WTC11 (cell line): Measurements from ENCODE around the gene TIMMDC1. TPM values are rescaled to one million over a fixed set of nuclear protein-coding genes. Genes with fewer than 3 reads are reported as not detected.

Experiments used
- ATAC-seq: fragments of 200-7000 bp; cut with Tn5 transposase; 2 replicates; pipeline ENCODE4 v1.10.0; 2021; ENCODE audit warnings: mild to moderate bottlenecking, moderate library complexity
- CTCF ChIA-PET: fragments of 300-600 bp; sonication (Branson Sonifier 250); formaldehyde crosslinking; loops from one replicate; lab custom pipeline; 2021; ENCODE audit warnings: antibody characterized with exemption; lab: Charles Lee
- POLR2A ChIA-PET: fragments of 350-600 bp; sonication (Branson Sonifier 250); formaldehyde crosslinking; loops from one replicate; lab custom pipeline; 2021; ENCODE audit warnings: antibody characterized with exemption; lab: Charles Lee
- DNase-seq: peaks from one replicate; pipeline ENCODE4 v3.0.0; 2021; ENCODE audit warnings: low spot score
- H3K27ac Mint-ChIP-seq: 2 replicates; pipeline ENCODE4 v1.8.0; 2021; ENCODE audit warnings: mixed read lengths
- H3K27me3 Mint-ChIP-seq: 2 replicates; pipeline ENCODE4 v1.8.0; 2021; ENCODE audit warnings: low read depth, mild to moderate bottlenecking, moderate library complexity, mixed read lengths
- H3K36me3 Mint-ChIP-seq: 2 replicates; pipeline ENCODE4 v1.8.0; 2021; ENCODE audit warnings: mixed read lengths
- H3K4me1 Mint-ChIP-seq: 2 replicates; pipeline ENCODE4 v1.8.0; 2022; ENCODE audit warnings: mixed read lengths
- H3K4me3 Mint-ChIP-seq: 2 replicates; pipeline ENCODE4 v1.8.0; 2021; ENCODE audit warnings: mild to moderate bottlenecking, moderate library complexity, mixed read lengths
- H3K9me3 Mint-ChIP-seq: 2 replicates; pipeline ENCODE4 v1.8.0; 2021; ENCODE audit warnings: mixed read lengths
- AFF4 ChIP-seq: sonication (generic); formaldehyde crosslinking; IDR thresholded peaks from 2 replicates; pipeline ENCODE4 v1.8.1; 2023; ENCODE audit warnings: mild to moderate bottlenecking, missing genetic modification reagents, borderline replicate concordance
- CDX4 ChIP-seq: fragments of 250-450 bp; sonication (Bioruptor Pico); IDR thresholded peaks from 2 replicates; pipeline ENCODE4 v1.9.0; 2021; ENCODE audit warnings: moderate library complexity, mild to moderate bottlenecking, inconsistent platforms, borderline replicate concordance
- E2F4 ChIP-seq: sonication (generic); formaldehyde crosslinking; IDR thresholded peaks from 2 replicates; pipeline ENCODE4 v1.8.1; 2022; ENCODE audit warnings: low read depth, mild to moderate bottlenecking, moderate library complexity, missing genetic modification reagents, borderline replicate concordance
- ELF4 ChIP-seq: sonication (generic); formaldehyde crosslinking; IDR thresholded peaks from 2 replicates; pipeline ENCODE4 v1.8.1; 2022; ENCODE audit warnings: low read depth, mild to moderate bottlenecking, moderate library complexity, missing genetic modification reagents
- FOXJ3 ChIP-seq: sonication (generic); formaldehyde crosslinking; IDR thresholded peaks from 2 replicates; pipeline ENCODE4 v1.9.0; 2021; ENCODE audit warnings: missing genetic modification reagents, mild to moderate bottlenecking, borderline replicate concordance
- FOXK1 ChIP-seq: sonication (generic); formaldehyde crosslinking; IDR thresholded peaks from 2 replicates; pipeline ENCODE4 v1.8.0; 2022; ENCODE audit warnings: mild to moderate bottlenecking, moderate library complexity, missing genetic modification reagents
- IRF1 ChIP-seq: sonication (generic); formaldehyde crosslinking; IDR thresholded peaks from 2 replicates; pipeline ENCODE4 v1.8.0; 2023; ENCODE audit warnings: missing genetic modification reagents
- IRF2 ChIP-seq: sonication (generic); formaldehyde crosslinking; IDR thresholded peaks from 2 replicates; pipeline ENCODE4 v1.8.0; 2022; ENCODE audit warnings: low read depth, missing genetic modification reagents, borderline replicate concordance
- KAT7 ChIP-seq: sonication (generic); formaldehyde crosslinking; IDR thresholded peaks from 2 replicates; pipeline ENCODE4 v1.8.1; 2023; ENCODE audit warnings: missing genetic modification reagents, mild to moderate bottlenecking, borderline replicate concordance
- MLX ChIP-seq: sonication (generic); formaldehyde crosslinking; IDR thresholded peaks from 2 replicates; pipeline ENCODE4 v1.8.1; 2023; ENCODE audit warnings: mild to moderate bottlenecking, missing genetic modification reagents, moderate library complexity
- NFATC4 ChIP-seq: fragments of 250-450 bp; sonication (Bioruptor Pico); IDR thresholded peaks from 2 replicates; pipeline ENCODE4 v1.9.0; 2021; ENCODE audit warnings: mild to moderate bottlenecking
- NFE2L1 ChIP-seq: sonication (generic); formaldehyde crosslinking; IDR thresholded peaks from 2 replicates; pipeline ENCODE4 v1.8.1; 2023; ENCODE audit warnings: missing genetic modification reagents
- NR2C2 ChIP-seq: sonication (generic); formaldehyde crosslinking; IDR thresholded peaks from 2 replicates; pipeline ENCODE4 v1.8.0; 2022; ENCODE audit warnings: mild to moderate bottlenecking, missing genetic modification reagents
- OVOL2 ChIP-seq: fragments of 250-450 bp; sonication (Bioruptor Pico); IDR thresholded peaks from 2 replicates; pipeline ENCODE4 v1.9.0; 2021; ENCODE audit warnings: mild to moderate bottlenecking, borderline replicate concordance
- PREB ChIP-seq: sonication (generic); formaldehyde crosslinking; IDR thresholded peaks from 2 replicates; pipeline ENCODE4 v1.8.1; 2022; ENCODE audit warnings: mild to moderate bottlenecking, missing genetic modification reagents, moderate library complexity, borderline replicate concordance
- SMAD3 ChIP-seq: sonication (generic); formaldehyde crosslinking; IDR thresholded peaks from 2 replicates; pipeline ENCODE4 v1.8.0; 2022; ENCODE audit warnings: missing genetic modification reagents, mild to moderate bottlenecking, borderline replicate concordance
- SMAD4 ChIP-seq: sonication (generic); formaldehyde crosslinking; IDR thresholded peaks from 2 replicates; pipeline ENCODE4 v1.8.0; 2022; ENCODE audit warnings: mild to moderate bottlenecking, missing genetic modification reagents
- ZNF121 ChIP-seq: sonication (generic); formaldehyde crosslinking; IDR thresholded peaks from 2 replicates; pipeline ENCODE4 v1.8.0; 2023; ENCODE audit warnings: missing genetic modification reagents
- ZNF138 ChIP-seq: sonication (generic); formaldehyde crosslinking; conservative IDR thresholded peaks from 2 replicates; pipeline ENCODE4 v1.8.1; 2022; ENCODE audit warnings: mild to moderate bottlenecking, moderate library complexity, missing genetic modification reagents
- ZNF232 ChIP-seq: sonication (generic); formaldehyde crosslinking; IDR thresholded peaks from 2 replicates; pipeline ENCODE4 v1.8.0; 2022; ENCODE audit warnings: mild to moderate bottlenecking, missing genetic modification reagents
- ZNF281 ChIP-seq: sonication (generic); formaldehyde crosslinking; IDR thresholded peaks from 2 replicates; pipeline ENCODE4 v1.8.0; 2023; ENCODE audit warnings: mild to moderate bottlenecking, missing genetic modification reagents
- ZNF317 ChIP-seq: sonication (generic); formaldehyde crosslinking; IDR thresholded peaks from 2 replicates; pipeline ENCODE4 v1.8.1; 2023; ENCODE audit warnings: low read depth, mild to moderate bottlenecking, moderate library complexity, missing genetic modification reagents, borderline replicate concordance
- ZNF396 ChIP-seq: fragments of 250-450 bp; sonication (Bioruptor Pico); IDR thresholded peaks from 2 replicates; pipeline ENCODE4 v1.8.0; 2021; ENCODE audit warnings: mild to moderate bottlenecking, moderate library complexity, borderline replicate concordance
- ZNF423 ChIP-seq: fragments of 250-450 bp; sonication (Bioruptor Pico); IDR thresholded peaks from 2 replicates; pipeline ENCODE4 v2.1.2; 2022; ENCODE audit warnings: mild to moderate bottlenecking, moderate library complexity
- ZNF671 ChIP-seq: fragments of 250-450 bp; sonication (Bioruptor Pico); IDR thresholded peaks from 2 replicates; pipeline ENCODE4 v1.8.0; 2021; ENCODE audit warnings: mild to moderate bottlenecking
- total RNA-seq: library from RNA; stranded (reverse); gene quantifications from 3 replicates; pipeline ENCODE4 v1.2.3, GENCODE V29; 2021

Gene TIMMDC1
- total RNA-seq, 1 experiment from 2014 or later: 114 TPM

- H3K4me1 Mint-ChIP-seq: peaks cover 13% of the 10 kb centered on the region
- CTCF ChIA-PET: no interaction called here
These were observed 29.4 kb downstream of the TIMMDC1 start for GRCh38 chr3:119527714-119528113.

GRCh38 chr3:119529883-119530282 lies 31.5 kb downstream of the TIMMDC1 start:
- ChIA-PET POLR2A (no interaction called here), CTCF (no interaction called here)
- no peaks in the 10 kb centered on the region for H3K9me3 Mint-ChIP-seq
- no peak for ATAC-seq
- no peak for DNase-seq
- H3K4me1 Mint-ChIP-seq: peaks cover 7% of the 10 kb centered on the region
- no peaks in the 10 kb centered on the region for H3K27me3 Mint-ChIP-seq
- no peak overlapping the region for H3K27ac Mint-ChIP-seq
- no peak overlapping the region for H3K4me3 Mint-ChIP-seq
- H3K36me3 Mint-ChIP-seq: no peaks in the 10 kb centered on the region
- TF ChIP-seq SMAD4 (CRISPR knock-in tag) (no peak), NFATC4 (CRISPR knock-in tag) (no peak), E2F4 (no peak), ELF4 (no peak), AFF4 (CRISPR knock-in tag) (no peak), NR2C2 (CRISPR knock-in tag) (no peak), MLX (CRISPR knock-in tag) (no peak), ZNF317 (CRISPR knock-in tag) (no peak), NFE2L1 (CRISPR knock-in tag) (no peak), ZNF138 (CRISPR knock-in tag) (no peak), CDX4 (CRISPR knock-in tag) (no peak)

More at GRCh38 chr3:119527714-119528113, 29.4 kb downstream of the TIMMDC1 start:
- Mint-ChIP-seq H3K9me3 (no peaks in the 10 kb centered on the region), H3K27ac (no peak overlapping the region), H3K36me3 (0 out of 2 replicates have a peak, but pooled peaks cover 5% of the 10 kb centered on the region), H3K27me3 (no peaks in the 10 kb centered on the region), H3K4me3 (no peak overlapping the region)
- no peak for ATAC-seq
- POLR2A ChIA-PET: no interaction called here
- DNase-seq: no peak
- TF ChIP-seq PREB (CRISPR knock-in tag) (no peak), FOXK1 (CRISPR knock-in tag) (no peak), ZNF423 (CRISPR knock-in tag) (no peak), SMAD3 (CRISPR knock-in tag) (no peak), KAT7 (CRISPR knock-in tag) (no peak), OVOL2 (CRISPR knock-in tag) (no peak), ZNF671 (CRISPR knock-in tag) (no peak), ZNF121 (CRISPR knock-in tag) (no peak), ZNF281 (no peak), IRF1 (no peak), ZNF232 (CRISPR knock-in tag) (no peak), IRF2 (CRISPR knock-in tag) (no peak), ZNF396 (CRISPR knock-in tag) (no peak), FOXJ3 (CRISPR knock-in tag) (no peak)
